Coronary artery (tissue), 2 donors: Measurements from ENCODE around the gene TRIM48.
"Not testable (repeated sequence)": the region's sequence is repeated elsewhere in the genome, so short reads cannot be mapped to it uniquely, and the experiment has no call there.

Experiments
- DNase-seq: peaks from one replicate; pipeline ENCODE4 v3.0.0-alpha.2; 2017; ENCODE audit warnings: low spot score
- H3K27ac ChIP-seq, 2 donors: fragments of 200-600 bp; sonication (generic); one replicate each; pipeline ENCODE4 v1.5.1; 2016 to 2019
- H3K4me3 ChIP-seq: fragments of 200-600 bp; sonication (generic); 2 replicates; pipeline ENCODE4 v1.5.1; 2016; ENCODE audit warnings: mild to moderate bottlenecking, moderate library complexity
- CTCF ChIP-seq: fragments of 200-600 bp; sonication (generic); IDR thresholded peaks from one replicate; pipeline ENCODE4 v1.5.1; 2019; ENCODE audit warnings: antibody characterized with exemption

The TRIM48 gene

GRCh38 chr11:55261855-55262254 is at the start of gene TRIM48:
TRIM48 (plus strand) TSS chr11:55262155; CDS start chr11:55262268, 113 bp downstream.
- not testable (repeated sequence) for DNase-seq, H3K27ac ChIP-seq, H3K4me3 ChIP-seq

GRCh38 chr11:55238316-55238715 is 23.6 kb upstream of the TRIM48 start:
- H3K27ac ChIP-seq, DNase-seq, H3K4me3 ChIP-seq: not testable (repeated sequence)

- no peak for DNase-seq
- no peak for TF ChIP-seq CTCF
- Histone ChIP-seq H3K27ac (no peak overlapping the region), H3K4me3 (no peak overlapping the region)
Measured at GRCh38 chr11:55263081-55263480, 1.1 kb downstream of the TRIM48 start.
